NCI-H2029 treated with DMSO at 0.1 percent for 48 hours (cell line): ENCODE data around the gene RPUSD1.
"Not testable (repeated sequence)": the region's sequence is repeated elsewhere in the genome, so short reads cannot be mapped to it uniquely, and the experiment has no call there.

Experiments
- DNase-seq: peaks from one replicate; lab custom pipeline; 2025; lab: John Stamatoyannopoulos, UW

The RPUSD1 gene, protein sequence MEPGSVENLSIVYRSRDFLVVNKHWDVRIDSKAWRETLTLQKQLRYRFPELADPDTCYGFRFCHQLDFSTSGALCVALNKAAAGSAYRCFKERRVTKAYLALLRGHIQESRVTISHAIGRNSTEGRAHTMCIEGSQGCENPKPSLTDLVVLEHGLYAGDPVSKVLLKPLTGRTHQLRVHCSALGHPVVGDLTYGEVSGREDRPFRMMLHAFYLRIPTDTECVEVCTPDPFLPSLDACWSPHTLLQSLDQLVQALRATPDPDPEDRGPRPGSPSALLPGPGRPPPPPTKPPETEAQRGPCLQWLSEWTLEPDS

DNA sequence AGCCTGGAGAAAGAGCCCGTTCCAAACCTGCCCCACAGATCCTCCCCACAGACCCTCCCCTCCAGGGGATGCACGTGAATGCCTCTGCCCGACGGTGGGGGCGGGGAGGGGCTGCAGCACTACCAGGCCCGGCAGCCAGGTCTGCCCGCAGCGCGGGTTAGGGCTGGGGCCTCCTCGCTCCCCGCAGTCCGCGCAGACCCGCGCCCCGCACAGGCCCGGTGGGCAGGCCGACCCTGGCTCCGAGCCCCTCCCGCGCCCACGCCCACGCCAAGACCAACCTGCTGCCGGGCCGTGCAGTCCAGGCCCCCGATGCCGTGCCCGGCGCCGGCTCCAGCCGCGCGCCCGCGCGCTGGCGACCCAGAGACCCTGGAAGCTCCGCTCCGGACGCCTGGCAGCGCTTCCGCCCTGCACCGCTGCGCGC lies at the start of gene RPUSD1:
TSS of gene RPUSD1 (minus strand) at position 404 of the 421 bp plus-strand sequence. CDS start 644 bp downstream, outside the sequence.
- no peak for DNase-seq

DNA sequence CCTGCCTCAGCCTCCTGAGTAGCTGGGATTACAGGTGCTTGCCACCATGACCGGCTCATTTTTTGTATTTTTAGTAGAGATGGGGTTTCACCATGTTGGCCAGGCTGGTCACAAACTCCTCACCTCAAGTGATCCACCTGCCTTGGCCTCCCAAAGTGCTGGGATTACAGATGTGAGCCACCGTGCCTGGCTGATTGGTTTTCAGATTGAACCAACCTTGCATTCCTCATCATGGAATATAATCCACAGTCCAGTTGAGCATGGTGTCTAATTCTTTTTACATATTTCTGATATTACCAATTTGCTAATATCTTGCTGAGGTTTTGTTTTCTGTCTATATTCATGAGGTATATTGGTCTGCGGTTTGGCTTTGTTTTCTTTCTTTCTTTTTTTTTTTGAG lies 48.6 kb upstream of the RPUSD1 start:
- not testable (repeated sequence) for DNase-seq

DNA sequence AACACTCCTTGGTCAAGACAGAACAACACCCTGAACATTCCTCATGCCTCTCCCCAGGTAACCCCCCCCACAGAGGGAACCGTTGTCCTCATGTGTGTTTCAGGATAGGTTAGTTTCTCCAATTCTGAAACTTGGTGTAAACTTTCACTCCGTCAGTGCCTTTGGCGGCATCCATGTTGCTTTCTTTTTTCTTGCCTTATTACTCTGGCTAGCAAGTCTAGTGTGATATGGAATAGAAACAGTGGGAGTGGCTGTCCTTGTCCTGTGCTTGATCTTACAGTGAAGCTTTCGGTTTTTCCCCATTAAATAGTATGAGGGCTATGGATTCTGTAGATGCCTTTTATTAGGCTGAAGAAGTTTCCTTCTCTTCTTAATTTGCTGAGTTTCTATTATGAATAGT lies 48.0 kb upstream of the RPUSD1 start:
- DNase-seq, result no peak

DNA sequence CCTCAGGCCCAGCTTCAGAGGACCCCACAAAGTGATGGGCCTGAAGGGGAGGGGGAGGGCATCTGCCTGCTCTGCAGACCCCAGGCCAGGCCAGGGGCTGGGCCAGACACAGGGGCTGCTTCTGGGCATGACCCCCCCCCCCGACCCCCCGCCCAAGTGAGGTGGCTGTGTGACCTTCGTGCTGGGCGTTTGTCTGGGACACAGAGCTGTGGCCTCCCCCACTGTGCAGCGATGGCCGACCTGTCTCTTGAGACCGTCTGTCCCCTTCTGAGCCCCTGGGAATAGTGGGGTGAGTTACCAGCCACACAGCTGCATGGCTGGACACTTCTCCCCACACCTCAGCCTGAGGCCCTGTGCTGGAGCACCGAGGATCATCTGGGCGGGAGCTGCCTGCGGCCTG lies 47.2 kb upstream of the RPUSD1 start:
- DNase-seq, result no peak

DNA sequence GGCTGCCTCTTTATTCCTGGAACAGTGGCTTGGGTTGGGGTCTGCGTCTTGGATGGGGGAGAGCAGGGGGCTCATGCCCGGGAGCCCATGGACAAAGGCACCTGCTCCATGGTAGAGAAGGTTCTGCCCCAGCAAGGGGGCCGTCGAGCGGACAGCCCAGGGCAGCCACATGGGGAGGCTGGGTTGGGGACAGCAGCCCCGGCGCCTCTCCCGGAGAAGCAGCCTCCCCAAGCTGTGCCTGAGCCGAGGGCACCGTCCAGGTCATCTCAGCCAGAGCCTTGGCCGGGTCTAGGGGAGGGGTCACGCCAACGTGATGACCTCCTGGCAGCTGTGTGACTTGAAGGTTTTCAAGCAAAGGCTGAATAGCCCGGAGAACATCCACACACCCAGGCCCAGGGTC lies 45.2 kb upstream of the RPUSD1 start:
- no peak for DNase-seq

DNA sequence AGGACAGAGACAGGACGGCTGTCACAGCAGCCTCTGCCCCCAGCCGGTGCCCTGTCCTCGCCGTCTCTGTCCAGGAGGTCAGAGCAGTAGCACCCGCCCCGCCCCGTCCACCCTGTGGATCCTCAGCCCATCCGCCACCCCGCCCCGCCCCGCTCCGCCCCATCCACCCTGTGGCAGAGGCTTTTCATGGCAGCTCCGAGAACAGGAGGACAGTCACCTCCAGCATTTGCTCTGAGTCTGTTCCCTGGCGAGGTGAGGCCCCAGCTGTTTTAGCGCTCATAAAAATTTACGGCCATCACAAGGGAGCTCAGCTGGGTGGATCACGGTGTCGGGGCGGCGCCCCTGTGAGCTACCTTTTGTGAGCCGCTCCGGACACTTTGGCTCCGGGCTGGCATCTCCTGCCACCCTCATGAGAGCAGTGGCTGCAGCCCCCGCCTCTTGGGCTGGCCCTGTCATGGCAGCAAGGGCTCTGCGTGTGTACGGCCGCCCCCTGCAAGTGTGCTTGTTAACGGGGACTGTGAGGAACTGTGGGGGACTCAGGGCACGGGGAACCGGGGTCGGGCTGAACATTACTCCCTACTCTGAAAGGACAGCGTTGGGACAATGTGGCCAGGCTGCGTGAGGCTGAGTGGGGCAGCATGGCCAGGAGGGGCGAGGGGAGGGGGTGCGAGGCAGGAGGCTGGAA lies 44.6 kb upstream of the RPUSD1 start:
- no peak for DNase-seq

DNA sequence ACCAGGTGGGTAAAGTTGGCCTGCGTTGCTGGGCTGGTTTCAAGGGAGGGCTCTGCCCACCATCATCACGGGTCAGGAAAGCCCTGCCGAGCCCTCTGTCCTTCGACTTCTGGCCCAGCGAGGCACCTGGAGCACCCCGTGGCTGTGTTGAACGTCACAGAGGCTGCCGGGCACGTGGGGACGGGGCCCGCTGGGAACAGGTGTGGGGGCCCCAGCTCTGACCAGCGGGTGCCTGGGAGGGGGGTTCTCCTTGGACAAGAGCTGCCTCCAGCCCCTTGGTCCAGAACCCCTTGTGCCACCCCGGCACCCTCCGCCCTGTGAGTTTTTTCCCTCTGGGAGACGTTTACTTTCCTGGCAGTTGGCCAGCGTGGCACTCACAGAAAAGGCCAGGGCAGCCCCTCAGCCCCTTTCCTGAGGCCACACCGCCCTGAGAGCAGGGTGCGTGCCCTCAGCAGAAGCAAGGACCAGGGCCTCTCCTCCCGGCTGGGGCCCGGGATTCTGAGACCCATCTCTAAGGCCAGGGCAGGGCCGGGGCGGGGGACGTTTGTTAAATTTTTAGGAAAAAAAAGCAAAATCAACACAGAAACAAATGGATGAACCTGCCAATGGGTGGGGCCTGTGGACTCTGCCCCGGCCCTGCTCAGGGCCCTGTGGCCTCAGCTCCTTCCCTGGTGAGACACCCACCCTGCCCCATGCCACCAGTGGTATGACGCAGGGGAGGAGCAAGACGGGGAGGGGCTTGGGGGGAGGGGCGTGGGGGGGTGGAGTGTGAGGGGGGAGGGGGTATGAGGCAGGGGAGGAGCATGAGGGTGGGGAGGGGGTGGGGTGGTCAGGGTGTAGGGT lies 43.6 kb upstream of the RPUSD1 start:
- DNase-seq, result no peak

DNA sequence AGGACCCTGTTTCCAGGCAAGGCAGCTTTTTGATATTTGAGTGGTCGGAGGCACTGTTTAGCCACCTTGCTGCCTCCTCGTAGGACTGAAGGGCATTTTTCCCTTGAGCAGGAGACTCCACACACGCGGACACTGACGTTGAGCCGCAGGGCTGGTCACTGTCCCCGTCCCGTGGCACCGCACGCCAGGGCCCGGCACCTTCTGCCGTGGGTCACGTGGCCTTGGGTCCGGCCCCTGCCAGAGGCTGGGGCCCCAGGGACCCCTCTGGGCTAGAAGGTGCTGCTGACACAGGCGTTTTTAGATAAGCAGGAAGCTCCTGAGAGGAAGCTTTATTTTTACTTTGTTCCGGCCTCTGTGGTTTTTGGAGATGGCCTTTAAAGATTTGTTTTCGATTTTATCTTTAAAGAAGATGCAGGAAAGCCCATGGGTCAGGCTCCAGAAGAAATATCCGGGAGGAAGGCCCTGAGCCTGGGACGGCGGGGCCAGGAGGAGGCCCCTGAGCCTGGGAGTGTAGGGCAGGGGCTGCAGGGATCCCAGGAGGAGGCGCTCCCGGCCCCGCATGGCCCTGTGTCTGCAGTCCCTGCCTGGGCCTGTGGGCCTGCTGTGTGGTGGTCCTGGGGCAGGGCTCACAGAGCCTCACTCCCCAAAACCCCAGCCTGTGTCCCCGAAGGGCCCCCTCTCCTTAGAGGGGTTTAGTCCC lies 42.8 kb upstream of the RPUSD1 start:
- no peak for DNase-seq

DNA sequence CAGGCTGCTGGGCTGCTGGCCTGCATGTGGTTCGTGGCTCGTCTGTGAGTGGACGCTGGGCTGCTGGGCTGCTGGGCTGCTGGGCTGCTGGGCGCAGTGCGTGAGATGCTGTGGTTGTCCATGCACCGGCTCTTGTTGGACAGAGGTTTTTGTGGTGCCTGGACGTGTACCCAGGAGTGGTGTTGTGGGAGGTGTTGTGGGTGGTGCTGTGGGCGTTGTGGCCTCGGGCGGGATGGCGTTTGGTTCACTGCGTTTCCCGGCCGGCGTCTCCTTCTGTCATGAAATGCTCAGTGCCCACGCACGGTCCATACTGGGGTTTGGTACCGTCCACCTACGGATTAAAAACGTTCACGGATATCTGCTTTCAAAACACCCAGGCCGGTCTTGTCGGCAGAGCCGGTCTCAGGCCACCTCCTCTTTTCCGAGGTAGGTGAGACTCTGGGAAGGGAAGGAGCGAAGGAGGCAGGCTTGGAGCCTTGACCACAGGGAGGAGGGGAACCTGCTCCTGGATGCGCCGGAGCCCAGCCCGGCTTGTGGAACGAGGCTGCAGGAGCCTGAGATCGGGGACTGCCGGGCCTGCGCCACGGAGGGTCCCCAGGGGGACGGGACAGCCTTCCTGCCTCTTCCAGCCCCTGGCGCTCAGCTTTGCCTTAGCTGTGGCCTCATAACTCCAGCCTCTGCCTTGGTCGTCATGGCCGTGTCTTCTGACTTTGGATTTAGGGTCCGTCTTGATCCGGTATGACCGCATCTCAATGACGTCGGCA lies 42.1 kb upstream of the RPUSD1 start:
- no peak for DNase-seq

DNA sequence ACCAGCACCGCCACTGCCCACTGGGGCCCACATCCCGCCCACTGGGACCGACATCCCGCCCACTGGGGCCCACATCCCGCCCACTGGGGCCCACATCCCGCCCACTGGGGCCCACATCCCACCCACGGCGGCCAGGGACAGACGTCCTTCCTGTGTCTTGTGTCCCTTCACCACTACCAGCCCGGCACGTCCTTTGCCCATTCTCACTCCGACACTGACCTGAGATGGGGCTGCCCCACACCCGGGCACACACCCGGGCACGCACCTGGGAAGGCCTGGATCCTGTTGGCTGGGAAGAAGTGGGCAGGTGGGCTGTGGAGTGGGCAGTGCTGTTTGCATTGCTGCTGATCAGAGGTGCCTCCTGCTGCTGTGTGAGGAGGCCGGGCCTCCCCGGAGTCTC lies 40.7 kb upstream of the RPUSD1 start:
- no peak for DNase-seq

DNA sequence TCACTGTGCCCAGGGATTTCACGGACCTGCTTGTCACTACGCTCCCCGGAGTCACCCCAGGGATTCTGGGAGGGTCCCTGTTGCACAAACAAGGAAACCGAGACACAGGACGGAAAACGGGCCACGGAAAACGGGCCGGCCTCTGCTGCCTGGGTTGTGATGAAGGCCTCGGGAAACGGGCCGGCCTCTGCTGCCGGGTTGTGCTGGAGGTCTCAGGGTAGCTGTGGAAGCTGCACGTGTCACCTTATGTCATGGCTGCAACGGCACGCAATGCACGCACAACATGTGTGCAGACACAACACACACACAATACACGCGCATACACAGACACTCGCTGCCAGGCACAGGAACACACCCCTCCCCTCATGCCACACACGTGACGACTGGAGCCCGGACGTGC lies 39.3 kb upstream of the RPUSD1 start:
- no peak for DNase-seq

DNA sequence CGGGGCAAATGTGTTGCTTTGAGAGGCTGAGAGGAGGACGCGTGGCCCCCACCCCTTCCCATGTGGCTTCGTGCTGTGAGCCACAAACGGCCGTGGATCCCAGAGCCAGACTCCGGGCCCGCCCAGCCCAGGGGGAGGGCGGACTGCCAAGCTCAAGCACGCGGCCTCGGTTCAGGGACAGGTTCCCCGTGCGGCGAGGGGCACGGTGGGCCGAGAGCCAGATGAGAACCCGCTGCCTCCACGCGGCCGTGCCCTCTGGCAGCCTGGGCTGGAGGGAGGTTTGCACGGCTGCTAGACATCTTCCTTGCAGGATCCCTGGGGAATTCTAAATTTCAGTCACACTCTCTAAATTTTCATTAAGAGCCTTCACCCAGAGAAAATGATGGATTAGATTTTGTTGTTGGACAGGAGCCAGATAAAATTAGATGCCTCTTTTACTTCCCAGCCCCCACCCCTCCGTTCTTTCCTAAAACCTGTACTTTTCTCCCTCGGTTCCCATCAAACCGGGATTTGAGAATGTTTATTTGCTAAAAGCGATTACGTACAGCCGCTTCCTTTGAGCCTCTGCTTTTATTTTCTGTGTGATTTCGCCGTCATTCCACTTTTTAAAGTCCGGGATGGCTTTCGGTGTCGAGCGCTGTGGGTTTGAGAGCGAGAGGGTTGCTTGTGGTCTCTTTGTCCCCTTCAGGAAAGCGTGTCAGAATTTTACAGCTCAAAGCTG lies 37.3 kb upstream of the RPUSD1 start:
- DNase-seq, result no peak

DNA sequence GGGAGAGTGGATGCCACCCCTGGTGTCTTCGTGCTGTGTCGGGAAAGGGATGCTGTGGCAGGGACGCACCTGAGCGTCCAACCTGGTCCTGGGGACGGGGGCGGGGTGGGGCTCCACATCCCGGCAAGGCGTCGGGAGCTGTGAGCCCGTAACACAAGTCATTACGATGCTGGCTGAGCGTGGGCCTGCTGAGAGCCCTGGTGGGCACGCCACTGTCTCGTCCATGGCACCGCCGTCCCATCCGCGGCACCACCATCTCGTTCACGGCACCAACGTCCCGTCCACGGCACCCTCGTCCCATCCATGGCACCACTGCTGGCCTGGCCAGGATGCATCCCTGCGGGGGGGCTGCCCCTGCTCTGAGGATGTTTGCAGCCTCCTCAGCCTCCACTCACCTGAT lies 36.4 kb upstream of the RPUSD1 start:
- no peak for DNase-seq

DNA sequence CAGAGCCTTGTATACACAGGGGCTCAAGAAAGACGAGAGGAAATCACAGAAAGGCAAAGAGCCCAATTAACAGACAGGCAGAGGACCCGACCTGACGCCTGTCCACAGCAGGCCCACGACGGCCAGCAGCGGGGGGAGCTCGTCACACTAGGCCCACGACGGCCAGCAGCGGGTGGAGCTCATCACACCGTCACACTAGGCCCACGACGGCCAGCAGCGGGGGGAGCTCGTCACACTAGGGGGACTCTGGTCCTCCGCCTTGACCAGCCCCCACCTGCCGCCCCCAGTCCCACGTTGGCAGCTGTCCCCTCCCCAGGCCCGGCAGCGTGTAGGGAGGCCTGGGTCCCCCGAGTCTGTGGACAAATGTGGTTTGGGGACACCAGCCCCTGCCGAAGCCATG lies 36.0 kb upstream of the RPUSD1 start:
- no peak for DNase-seq

DNA sequence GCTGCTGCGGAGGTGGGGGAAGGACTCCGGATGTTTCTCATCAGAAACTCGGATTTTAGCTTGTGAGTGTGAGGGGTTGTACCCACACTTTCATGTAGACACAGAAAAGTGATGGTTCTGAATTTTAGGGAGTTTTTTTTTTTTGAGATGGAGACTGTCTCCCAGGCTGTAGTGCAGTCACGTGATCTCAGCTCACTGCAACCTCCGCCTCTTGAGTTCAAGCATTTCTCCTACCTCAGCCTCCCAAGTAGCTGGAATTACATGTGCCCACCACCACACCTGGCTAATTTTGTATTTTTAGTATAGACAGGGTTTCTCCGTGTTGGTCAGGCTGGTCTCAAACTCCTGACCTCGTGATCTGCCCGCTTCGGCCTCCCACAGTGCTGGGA lies 34.7 kb upstream of the RPUSD1 start:
- DNase-seq, result no peak

DNA sequence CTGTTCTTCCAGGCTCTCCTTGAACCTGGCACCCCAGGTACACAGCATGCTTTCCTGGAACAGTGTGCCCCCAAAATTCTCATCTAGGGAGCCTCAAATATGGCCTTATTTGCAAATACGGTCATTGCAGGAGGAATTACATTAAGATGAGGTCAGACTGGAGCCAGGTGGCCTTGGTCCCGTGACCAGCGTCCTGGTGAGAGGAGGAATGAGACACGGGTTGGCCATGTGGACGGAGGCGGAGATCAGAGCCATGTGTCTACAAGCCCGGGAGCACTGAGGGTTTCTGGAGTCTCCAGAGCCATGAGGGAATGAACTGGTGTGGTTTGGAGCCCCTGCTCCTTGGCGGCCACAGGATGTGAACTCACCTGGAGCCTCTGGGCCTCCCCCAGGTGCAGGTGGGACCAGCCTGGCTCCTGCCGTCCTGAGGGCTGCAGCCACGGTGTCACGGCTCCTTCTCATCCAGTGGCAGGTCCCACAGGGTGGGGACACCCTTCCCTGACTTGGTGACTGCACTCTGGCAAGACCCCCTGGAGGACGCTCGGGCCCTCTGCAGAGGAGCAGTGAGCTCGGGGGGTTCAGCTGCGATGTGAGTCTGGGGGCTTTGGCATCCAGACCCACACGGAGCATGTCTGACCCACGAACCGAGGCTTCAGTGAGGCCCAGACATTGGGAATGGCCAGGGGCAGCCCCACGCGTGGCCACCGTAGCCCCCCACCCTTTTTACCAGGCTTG lies 34.2 kb upstream of the RPUSD1 start:
- no peak for DNase-seq

DNA sequence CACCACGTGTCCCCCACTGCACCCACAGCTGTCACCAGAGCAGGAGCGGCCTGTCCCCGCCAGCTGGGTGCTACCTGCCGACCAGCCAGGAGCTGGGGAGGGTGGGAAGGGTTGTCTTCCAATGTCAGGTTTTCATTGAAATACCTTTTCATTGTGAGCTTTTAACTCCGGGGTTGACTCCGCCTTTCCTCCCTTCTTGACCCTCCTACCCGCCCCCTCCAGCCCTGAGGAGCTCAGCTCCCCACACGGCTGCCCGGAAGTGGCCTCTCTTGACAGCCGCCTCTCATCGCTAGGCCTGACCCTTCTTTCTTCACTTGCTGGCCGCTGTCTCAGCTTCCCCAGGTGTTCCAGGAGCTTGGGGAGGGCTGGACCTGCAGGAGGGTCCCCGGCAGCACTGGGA lies 33.6 kb upstream of the RPUSD1 start:
- no peak for DNase-seq

DNA sequence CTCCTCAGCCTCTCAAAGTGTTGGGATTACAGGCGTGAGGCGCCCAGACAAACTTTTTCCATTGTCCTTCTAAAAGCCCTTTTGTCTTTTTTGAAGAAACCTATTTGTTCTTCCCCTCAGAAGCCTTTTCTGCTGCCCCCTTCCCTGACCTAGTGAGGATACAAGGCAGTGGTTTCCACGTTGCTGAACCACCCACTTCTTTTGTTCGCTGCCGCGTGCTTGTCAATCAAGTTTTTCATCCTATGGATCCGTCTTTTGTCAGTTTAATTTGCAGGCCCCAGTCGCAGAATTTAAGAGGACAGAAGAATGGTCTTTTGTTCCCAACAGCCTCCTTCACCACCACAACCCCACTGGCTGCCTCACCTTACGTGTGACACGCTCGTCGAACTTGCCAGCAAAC lies 32.6 kb upstream of the RPUSD1 start:
- no peak for DNase-seq

DNA sequence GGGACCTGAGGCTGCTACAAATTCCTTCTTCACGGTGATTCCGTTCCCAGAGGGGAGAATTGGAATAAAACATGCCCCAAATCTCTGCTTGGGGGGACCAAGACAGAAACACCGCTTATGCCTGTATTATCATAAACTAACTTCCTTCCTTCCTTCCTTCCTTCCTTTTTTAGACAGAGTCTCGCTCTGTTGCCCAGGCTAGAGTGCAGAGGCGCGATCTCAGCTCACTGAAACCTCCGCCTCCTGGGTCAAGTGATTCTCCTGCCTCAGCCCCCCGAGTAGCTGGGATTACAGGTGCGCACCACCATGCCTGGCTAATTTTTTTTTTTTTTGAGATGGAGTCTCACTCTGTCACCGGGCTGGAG lies 31.8 kb upstream of the RPUSD1 start:
- not testable (repeated sequence) for DNase-seq

DNA sequence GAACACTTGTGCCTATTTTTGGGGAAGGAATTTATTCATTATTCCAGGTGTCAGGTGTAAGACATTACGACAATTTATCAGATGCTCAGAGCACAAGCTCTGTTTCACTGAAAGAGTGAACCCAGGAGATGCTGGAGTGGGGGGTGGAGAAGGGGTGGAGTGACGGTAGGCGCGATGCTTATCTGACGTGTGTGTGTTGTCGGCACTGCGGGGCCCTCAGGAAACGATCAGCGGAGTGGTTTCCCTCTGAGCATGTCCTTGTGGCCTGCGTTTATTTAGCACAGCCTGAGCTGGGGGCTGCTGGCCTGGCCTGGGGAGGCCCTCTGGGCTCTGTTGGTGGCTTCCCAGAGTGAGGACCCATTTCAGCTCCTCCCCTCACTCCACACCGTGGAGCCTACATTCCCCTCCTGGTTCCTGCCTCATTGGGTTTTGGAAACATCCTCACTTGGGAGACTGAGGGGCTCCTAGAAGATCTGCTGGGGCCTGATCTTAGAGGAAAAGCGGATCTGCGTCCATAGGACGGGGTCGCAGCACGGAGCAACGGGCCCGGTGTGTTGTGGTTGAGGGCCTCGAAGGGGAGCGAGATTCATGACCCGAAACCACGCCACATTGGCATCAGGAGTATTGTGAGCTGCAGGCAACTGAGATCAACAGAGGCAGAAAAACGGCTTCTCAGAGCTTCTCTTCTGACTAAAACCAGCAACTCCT lies 31.3 kb upstream of the RPUSD1 start:
- DNase-seq, result no peak
